Measurements from ENCODE around the gene GCLC. TPM values are rescaled to one million over a fixed set of nuclear protein-coding genes. Genes with fewer than 3 reads are reported as not detected.

GCLC gene
- 10.2 and 16.1 TPM in 2 replicates for total RNA-seq

GRCh38 chr6:53544470-53545308 is at the start of gene GCLC:
TSS of gene GCLC (minus strand) at chr6:53545101. CDS start at chr6:53544645, 456 bp downstream.

Other genes starting within 250 kb of the GCLC start
- gene ELOVL5, start 196.2 kb downstream of the GCLC start, total RNA-seq: 71.0 and 76.1 TPM in 2 replicates
- under 0.01 and 0.28 TPM in 2 replicates for gene KLHL31, start 120.7 kb upstream of the GCLC start, total RNA-seq
- 2.5 and 2.7 TPM in 2 replicates for gene LRRC1, start 249.9 kb upstream of the GCLC start, total RNA-seq

Data from regular cardiac myocyte (primary cell).